SK-N-SH (cell line): ENCODE measurements around the gene SLC6A2. TPM values are rescaled to one million over a fixed set of nuclear protein-coding genes. Genes with fewer than 3 reads are reported as not detected.

Experiments used
- CTCF ChIA-PET: fragments of 300-600, 350-600 bp; formaldehyde crosslinking; extraction: SDS; loops from one replicate; lab custom pipeline; 2021; lab: Yijun Ruan, JAX
- POLR2A ChIA-PET: fragments of 350-600 bp; sonication (Branson Sonifier 250); formaldehyde crosslinking; extraction: SDS; loops from one replicate; lab custom pipeline; 2020; ENCODE audit warnings: antibody characterized with exemption, inconsistent platforms; lab: Yijun Ruan, JAX
- DNase-seq: peaks from one replicate; pipeline ENCODE4 v3.0.0; 2012
- H2AFZ ChIP-seq: fragments of 200-600 bp; sonication (generic); 2 replicates; pipeline ENCODE4 v1.8.1; 2016; ENCODE audit warnings: antibody characterized with exemption, mild to moderate bottlenecking, low read depth
- H3F3A ChIP-seq: fragments of 200-600 bp; sonication (generic); replicated peaks from 2 replicates; pipeline ENCODE3; 2016; ENCODE audit warnings: antibody characterized with exemption, mild to moderate bottlenecking; ENCODE audit not compliant: insufficient read depth
- H3K27ac ChIP-seq, 2 experiments: fragments of 200-500 bp in 1 of 2; fragments of 200-600 bp in 1 of 2; sonication (Bioruptor generic) in 1 of 2; sonication (generic), shearing (Covaris generic) in 1 of 2; 2 replicates each; pipeline versions ENCODE4 v1.5.1 to v1.6.1; 2014 to 2016; ENCODE audit warnings: low read depth in 2 of 2, inconsistent platforms in 1 of 2, low read length in 1 of 2, mild to moderate bottlenecking in 1 of 2, mixed read lengths in 1 of 2
- H3K27me3 ChIP-seq: fragments of 200-600 bp; sonication (generic), shearing (Covaris generic); 2 replicates; pipeline ENCODE4 v1.6.1; 2016; ENCODE audit warnings: mixed run types; ENCODE audit not compliant: insufficient read depth
- H3K36me3 ChIP-seq, 2 experiments: fragments of 200-500 bp in 1 of 2; fragments of 200-600 bp in 1 of 2; sonication (Bioruptor generic) in 1 of 2; sonication (generic) in 1 of 2; replicated peaks in 1 of 2; 2 replicates each; pipeline versions ENCODE3 to v1.5.1; 2014 to 2016; ENCODE audit warnings: low read length in 1 of 2, mild to moderate bottlenecking in 1 of 2; ENCODE audit not compliant: insufficient read depth in 2 of 2, control insufficient read depth in 1 of 2
- H3K4me1 ChIP-seq, 2 experiments: fragments of 200-500 bp in 1 of 2; fragments of 200-600 bp in 1 of 2; sonication (Bioruptor generic) in 1 of 2; sonication (generic), shearing (Covaris generic) in 1 of 2; 2 replicates each; pipeline versions ENCODE4 v1.5.1 to v1.6.1; 2014 to 2016; ENCODE audit warnings: low read depth in 1 of 2, low read length in 1 of 2, mixed run types in 1 of 2; ENCODE audit not compliant: insufficient read depth in 2 of 2, control insufficient read depth in 1 of 2
- H3K4me2 ChIP-seq: fragments of 200-600 bp; sonication (generic), shearing (Covaris generic); 2 replicates; pipeline ENCODE4 v1.6.1; 2017; ENCODE audit warnings: mixed run types
- H3K4me3 ChIP-seq, 2 experiments: fragments of 200-500 bp in 1 of 2; fragments of 200-600 bp in 1 of 2; sonication (Bioruptor generic) in 1 of 2; sonication (generic), shearing (Covaris generic) in 1 of 2; 2 replicates each; pipeline versions ENCODE4 v1.5.1 to v1.8.1; 2014 to 2016; ENCODE audit warnings: low read depth in 2 of 2, inconsistent platforms in 1 of 2, low read length in 1 of 2, mild to moderate bottlenecking in 1 of 2, mixed read lengths in 1 of 2, moderate library complexity in 1 of 2
- H3K79me2 ChIP-seq: fragments of 200-600 bp; sonication (generic); 2 replicates; pipeline ENCODE4 v1.8.1; 2017; ENCODE audit warnings: mild to moderate bottlenecking; ENCODE audit not compliant: insufficient read depth
- H3K9ac ChIP-seq: fragments of 200-600 bp; sonication (generic); 2 replicates; pipeline ENCODE4 v1.6.1; 2017; ENCODE audit warnings: mixed run types
- H3K9me2 ChIP-seq: fragments of 200-600 bp; sonication (generic); 2 replicates; pipeline ENCODE4 v1.6.1; 2017; ENCODE audit warnings: mixed run types
- H3K9me3 ChIP-seq: fragments of 200-600 bp; sonication (generic); 2 replicates; pipeline ENCODE4 v1.6.1; 2017; ENCODE audit warnings: mixed run types, mild to moderate bottlenecking, moderate library complexity
- H4K20me1 ChIP-seq: fragments of 200-600 bp; sonication (generic); 2 replicates; pipeline ENCODE4 v1.6.1; 2017; ENCODE audit warnings: mild to moderate bottlenecking, mixed run types; ENCODE audit not compliant: insufficient read depth
- CHD2 ChIP-seq: fragments of 150-350 bp; IDR thresholded peaks from 2 replicates; pipeline ENCODE4 v1.6.1; 2018; ENCODE audit warnings: low read length; ENCODE audit not compliant: partially characterized antibody
- EP300 ChIP-seq, 2 experiments: IDR thresholded peaks; 2 replicates each; pipeline versions ENCODE4 v1.4.0 to v1.6.1; 2012; ENCODE audit warnings: borderline replicate concordance in 1 of 2, low read depth in 1 of 2, low read length in 1 of 2
- EZH2phosphoT487 ChIP-seq: fragments of 200-600 bp; sonication (generic); IDR thresholded peaks from 2 replicates; pipeline ENCODE4 v1.6.1; 2017; ENCODE audit warnings: low read depth, mixed run types, mild to moderate bottlenecking, antibody characterized with exemption, moderate library complexity, borderline replicate concordance
- FOSL2 ChIP-seq: IDR thresholded peaks from 2 replicates; pipeline ENCODE4 v1.4.0; 2012; ENCODE audit warnings: low read depth, mild to moderate bottlenecking, moderate library complexity, borderline replicate concordance
- GATA2 ChIP-seq: sonication (generic); formaldehyde crosslinking; IDR thresholded peaks from 2 replicates; pipeline ENCODE4 v1.5.0; 2020; ENCODE audit warnings: mild to moderate bottlenecking, missing genetic modification reagents
- JUND ChIP-seq: IDR thresholded peaks from 2 replicates; pipeline ENCODE4 v1.4.0; 2012
- MAX ChIP-seq: IDR thresholded peaks from 2 replicates; pipeline ENCODE4 v1.4.0; 2012; ENCODE audit warnings: low read depth
- NFIC ChIP-seq: IDR thresholded peaks from 2 replicates; pipeline ENCODE4 v1.4.0; 2012; ENCODE audit warnings: borderline replicate concordance
- NRF1 ChIP-seq: IDR thresholded peaks from 2 replicates; pipeline ENCODE4 v1.6.1; 2012; ENCODE audit warnings: low read depth, mild to moderate bottlenecking, low read length
- POLR2AphosphoS5 ChIP-seq: IDR thresholded peaks from 2 replicates; pipeline ENCODE4 v1.6.1; 2012; ENCODE audit warnings: low read depth, low read length
- RAD21 ChIP-seq: IDR thresholded peaks from 2 replicates; pipeline ENCODE4 v1.6.1; 2012; ENCODE audit warnings: mild to moderate bottlenecking, low read length
- RCOR1 ChIP-seq: fragments of 150-350 bp; IDR thresholded peaks from 2 replicates; pipeline ENCODE4 v1.6.1; 2017; ENCODE audit warnings: antibody characterized with exemption, low read length
- RFX5 ChIP-seq: IDR thresholded peaks from 2 replicates; pipeline ENCODE4 v1.6.1; 2012; ENCODE audit warnings: mild to moderate bottlenecking, improper control_type of control experiment, low read length
- SIN3A ChIP-seq: IDR thresholded peaks from 2 replicates; pipeline ENCODE4 v1.6.1; 2012; ENCODE audit warnings: low read depth, mild to moderate bottlenecking, low read length, moderate library complexity, borderline replicate concordance
- TAF1 ChIP-seq: IDR thresholded peaks from 2 replicates; pipeline ENCODE4 v1.6.1; 2012; ENCODE audit warnings: low read depth, mild to moderate bottlenecking, low read length, moderate library complexity, borderline replicate concordance
- TCF12 ChIP-seq: IDR thresholded peaks from 2 replicates; pipeline ENCODE4 v1.4.0; 2012
- TEAD4 ChIP-seq: IDR thresholded peaks from 2 replicates; pipeline ENCODE4 v1.4.0; 2012; ENCODE audit warnings: mild to moderate bottlenecking, borderline replicate concordance; ENCODE audit not compliant: insufficient read depth
- USF1 ChIP-seq: IDR thresholded peaks from 2 replicates; pipeline ENCODE4 v1.4.0; 2012; ENCODE audit warnings: low read depth, borderline replicate concordance
- YY1 ChIP-seq: IDR thresholded peaks from 2 replicates; pipeline ENCODE4 v1.4.0; 2012; ENCODE audit warnings: low read depth, mild to moderate bottlenecking
- WGBS: methylation state at CpG from one replicate; pipeline ENCODE4 v1.1.6; 2017; ENCODE audit warnings: low lambda C conversion rate; 5-methylcytosine and 5-hydroxymethylcytosine counted together
- polyA plus RNA-seq, 3 experiments: library from polyadenylated mRNA; depleted of rRNA; stranded (reverse); fragments of >200 nt; gene quantifications; 2 replicates each; pipeline ENCODE4 v1.2.3, GENCODE V29; 2012
- TF ChIP-seq, protein P1 (sequence below): IDR thresholded peaks from 2 replicates; pipeline ENCODE4 v1.4.0; 2012; ENCODE audit warnings: low read depth, borderline replicate concordance
- TF ChIP-seq, protein P2 (sequence below): IDR thresholded peaks from 2 replicates; pipeline ENCODE4; 2012

Gene SLC6A2
- polyA plus RNA-seq, 1 of the 3 experiments (the other 2 are of a cell fraction) = 3.3 TPM

- CTCF ChIA-PET = interaction anchor here (0.6 to 1.3 kb wide), 4 partner anchors 21 to 87 kb away, joined by 3 read pairs; no protein-coding TSS in a partner anchor
- no peaks in the 10 kb centered on the region for H3K27me3 ChIP-seq
- H3K9me3 ChIP-seq = no peaks in the 10 kb centered on the region
- TF ChIP-seq GATA2 (CRISPR knock-in tag) (no peak), NRF1 (no peak), TEAD4 (no peak), CHD2 (no peak), USF1 (no peak), MAX (no peak)
- 5% methylated on average over 1 of the region's 3 CpGs for WGBS
- no peaks in the 10 kb centered on the region for H3K79me2 ChIP-seq
- no peaks in the 10 kb centered on the region for H3F3A ChIP-seq
- no peak for DNase-seq
- H3K36me3 ChIP-seq = no peaks in the 10 kb centered on the region
- H2AFZ ChIP-seq = no peak overlapping the region
- H3K27ac ChIP-seq = no peak overlapping the region
- H3K9ac ChIP-seq = no peak overlapping the region
- H3K4me3 ChIP-seq = no peak overlapping the region
- peaks cover 0 to 2% of the 10 kb centered on the region in 2 experiments; a peak in 2 of 4 replicates for H3K4me1 ChIP-seq
- no peak overlapping the region for H3K4me2 ChIP-seq
- no peaks in the 10 kb centered on the region for H4K20me1 ChIP-seq
- POLR2A ChIA-PET = no interaction called here
- no peaks in the 10 kb centered on the region; the same call in 1 of the 2 replicates for H3K9me2 ChIP-seq
Observed at GRCh38 chr16:55625843-55626242, 29.9 kb upstream of the SLC6A2 start.

DNA sequence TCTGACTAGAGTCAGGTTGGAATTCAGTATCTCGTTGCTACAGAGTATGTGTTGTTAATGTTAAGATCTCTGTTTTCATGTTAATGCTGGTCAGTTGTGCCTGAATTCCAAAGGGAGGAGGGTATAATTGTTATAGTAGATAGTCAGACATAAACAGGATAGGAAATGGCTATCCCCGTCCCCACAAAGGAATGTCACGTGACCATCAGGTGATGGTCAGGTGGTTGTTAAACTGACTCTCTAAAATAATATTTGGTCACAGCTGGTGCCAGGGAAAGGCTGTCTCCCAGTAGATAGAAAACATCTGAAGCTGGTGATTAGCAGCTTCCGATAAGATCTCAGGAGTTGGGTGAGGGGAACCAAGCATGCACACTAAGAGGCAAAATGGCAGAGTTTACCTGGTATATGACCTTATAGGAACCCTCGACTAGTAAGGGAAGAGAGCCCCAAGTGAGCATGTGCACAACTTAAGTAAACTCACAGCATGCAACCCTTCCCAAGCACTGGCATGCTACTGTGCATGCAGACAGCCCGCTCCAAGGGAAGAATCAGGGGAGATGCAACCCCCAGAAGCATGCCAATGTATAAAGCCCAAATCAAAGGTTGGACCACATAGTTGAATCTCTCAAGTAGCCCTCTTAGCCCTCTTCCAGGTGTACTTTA is 27.4 kb upstream of the SLC6A2 start:
- no peak overlapping the region for H3K4me2 ChIP-seq
- H3K9me3 ChIP-seq = no peaks in the 10 kb centered on the region; the same call in 1 of the 2 replicates
- TF ChIP-seq EZH2phosphoT487 = no peak
- TF ChIP-seq CHD2 = no peak
- no peak for TF ChIP-seq NFIC
- TF ChIP-seq EP300 (IDR thresholded peaks at IDR 0.05; ENCODE audit: borderline replicate concordance in 1 of 2, low read depth in 1 of 2, low read length in 1 of 2) = no peak
- no peak for TF ChIP-seq RAD21
- no peak for TF ChIP-seq TCF12
- TF ChIP-seq GATA2 (CRISPR knock-in tag) = no peak
- TF ChIP-seq POLR2AphosphoS5 = no peak
- TF ChIP-seq RCOR1 = no peak
- TF ChIP-seq FOSL2 = no peak
- TF ChIP-seq RFX5 = no peak
- TF ChIP-seq, protein P1, sequence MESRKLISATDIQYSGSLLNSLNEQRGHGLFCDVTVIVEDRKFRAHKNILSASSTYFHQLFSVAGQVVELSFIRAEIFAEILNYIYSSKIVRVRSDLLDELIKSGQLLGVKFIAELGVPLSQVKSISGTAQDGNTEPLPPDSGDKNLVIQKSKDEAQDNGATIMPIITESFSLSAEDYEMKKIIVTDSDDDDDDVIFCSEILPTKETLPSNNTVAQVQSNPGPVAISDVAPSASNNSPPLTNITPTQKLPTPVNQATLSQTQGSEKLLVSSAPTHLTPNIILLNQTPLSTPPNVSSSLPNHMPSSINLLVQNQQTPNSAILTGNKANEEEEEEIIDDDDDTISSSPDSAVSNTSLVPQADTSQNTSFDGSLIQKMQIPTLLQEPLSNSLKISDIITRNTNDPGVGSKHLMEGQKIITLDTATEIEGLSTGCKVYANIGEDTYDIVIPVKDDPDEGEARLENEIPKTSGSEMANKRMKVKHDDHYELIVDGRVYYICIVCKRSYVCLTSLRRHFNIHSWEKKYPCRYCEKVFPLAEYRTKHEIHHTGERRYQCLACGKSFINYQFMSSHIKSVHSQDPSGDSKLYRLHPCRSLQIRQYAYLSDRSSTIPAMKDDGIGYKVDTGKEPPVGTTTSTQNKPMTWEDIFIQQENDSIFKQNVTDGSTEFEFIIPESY = no peak
- TF ChIP-seq USF1 = no peak
- no peak for TF ChIP-seq JUND
- TF ChIP-seq YY1 = no peak
- TF ChIP-seq, protein P2, sequence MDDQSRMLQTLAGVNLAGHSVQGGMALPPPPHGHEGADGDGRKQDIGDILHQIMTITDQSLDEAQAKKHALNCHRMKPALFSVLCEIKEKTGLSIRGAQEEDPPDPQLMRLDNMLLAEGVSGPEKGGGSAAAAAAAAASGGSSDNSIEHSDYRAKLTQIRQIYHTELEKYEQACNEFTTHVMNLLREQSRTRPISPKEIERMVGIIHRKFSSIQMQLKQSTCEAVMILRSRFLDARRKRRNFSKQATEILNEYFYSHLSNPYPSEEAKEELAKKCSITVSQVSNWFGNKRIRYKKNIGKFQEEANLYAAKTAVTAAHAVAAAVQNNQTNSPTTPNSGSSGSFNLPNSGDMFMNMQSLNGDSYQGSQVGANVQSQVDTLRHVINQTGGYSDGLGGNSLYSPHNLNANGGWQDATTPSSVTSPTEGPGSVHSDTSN = no peak
- no peak for TF ChIP-seq TAF1
- TF ChIP-seq TEAD4 = no peak
- no peak for TF ChIP-seq SIN3A
- no peak overlapping the region for H3K27ac ChIP-seq
- no peaks in the 10 kb centered on the region for H3K27me3 ChIP-seq
- no peaks in the 10 kb centered on the region for H4K20me1 ChIP-seq
- no peaks in the 10 kb centered on the region for H3F3A ChIP-seq
- DNase-seq = no peak
- ChIA-PET POLR2A (no interaction called here), CTCF (interaction anchor here (1.5 kb wide), 1 partner anchor 10 kb away, joined by 3 read pairs; no protein-coding TSS in a partner anchor)
- no peaks in the 10 kb centered on the region; a peak in 1 of 4 replicates for H3K4me1 ChIP-seq
- H3K4me3 ChIP-seq = no peak overlapping the region
- no peaks in the 10 kb centered on the region for H3K36me3 ChIP-seq
- 24% methylated on average over 6 of the region's 6 CpGs for WGBS
- no peaks in the 10 kb centered on the region for H3K79me2 ChIP-seq
- H3K9ac ChIP-seq = no peak overlapping the region
- H2AFZ ChIP-seq = no peak overlapping the region
- no peaks in the 10 kb centered on the region for H3K9me2 ChIP-seq
